Breast epithelium (tissue), 3 donors: ENCODE measurements around the gene CAPN11.

ENCODE experiments used
- POLR2A ChIP-seq: fragments of 450-650 bp; IDR thresholded peaks from one replicate; pipeline ENCODE4 v1.6.1; 2016; ENCODE audit warnings: antibody characterized with exemption, mild to moderate bottlenecking, moderate library complexity
- POLR2AphosphoS5 ChIP-seq, 3 donors: sonication (generic); formaldehyde crosslinking; IDR thresholded peaks; one replicate each; pipeline ENCODE4 v1.6.1; 2017; ENCODE audit warnings: antibody characterized with exemption in 3 of 3
- TF ChIP-seq, protein P1 (sequence below), 3 donors: fragments of 450-650 bp; IDR thresholded peaks; one replicate each; pipeline ENCODE4 v1.5.1; 2016 to 2017; ENCODE audit warnings: antibody characterized with exemption in 3 of 3, mild to moderate bottlenecking in 3 of 3, moderate library complexity in 3 of 3

DNA sequence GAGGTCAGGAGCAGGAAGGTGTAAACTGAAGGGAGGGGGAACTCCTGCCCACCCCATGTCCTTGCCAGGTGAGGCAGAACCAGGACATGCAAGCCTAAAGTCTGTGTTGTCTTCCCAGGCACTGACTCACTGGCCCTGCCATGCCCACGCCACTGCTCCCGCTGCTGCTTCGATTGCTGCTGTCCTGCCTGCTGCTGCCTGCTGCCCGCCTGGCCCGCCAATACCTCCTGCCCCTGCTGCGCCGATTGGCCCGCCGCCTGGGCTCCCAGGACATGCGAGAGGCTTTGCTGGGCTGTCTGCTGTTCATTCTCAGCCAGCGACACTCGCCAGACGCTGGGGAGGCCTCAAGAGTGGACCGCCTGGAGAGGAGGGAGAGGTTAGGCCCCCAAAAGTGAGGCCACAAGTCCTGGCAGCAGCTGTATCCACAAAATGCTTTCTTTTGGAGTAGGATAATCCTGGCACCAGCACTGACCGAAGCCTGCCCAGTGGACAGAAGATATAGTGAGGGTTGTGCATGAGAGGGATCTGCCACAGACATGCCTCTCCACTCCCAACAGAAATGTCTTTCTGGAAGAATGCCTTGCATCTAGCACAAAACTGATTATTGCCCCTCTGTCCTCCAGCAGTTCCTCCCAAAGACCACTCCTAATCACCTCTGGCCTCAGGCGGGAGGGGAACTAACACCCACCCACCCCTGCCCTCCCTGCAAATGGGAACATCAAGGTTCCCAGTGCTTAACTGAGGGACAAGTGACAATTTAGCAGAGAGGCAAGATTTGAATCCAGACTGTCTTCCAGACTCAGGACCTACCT is 58.9 kb downstream of the CAPN11 start:
- TF ChIP-seq, protein P1, sequence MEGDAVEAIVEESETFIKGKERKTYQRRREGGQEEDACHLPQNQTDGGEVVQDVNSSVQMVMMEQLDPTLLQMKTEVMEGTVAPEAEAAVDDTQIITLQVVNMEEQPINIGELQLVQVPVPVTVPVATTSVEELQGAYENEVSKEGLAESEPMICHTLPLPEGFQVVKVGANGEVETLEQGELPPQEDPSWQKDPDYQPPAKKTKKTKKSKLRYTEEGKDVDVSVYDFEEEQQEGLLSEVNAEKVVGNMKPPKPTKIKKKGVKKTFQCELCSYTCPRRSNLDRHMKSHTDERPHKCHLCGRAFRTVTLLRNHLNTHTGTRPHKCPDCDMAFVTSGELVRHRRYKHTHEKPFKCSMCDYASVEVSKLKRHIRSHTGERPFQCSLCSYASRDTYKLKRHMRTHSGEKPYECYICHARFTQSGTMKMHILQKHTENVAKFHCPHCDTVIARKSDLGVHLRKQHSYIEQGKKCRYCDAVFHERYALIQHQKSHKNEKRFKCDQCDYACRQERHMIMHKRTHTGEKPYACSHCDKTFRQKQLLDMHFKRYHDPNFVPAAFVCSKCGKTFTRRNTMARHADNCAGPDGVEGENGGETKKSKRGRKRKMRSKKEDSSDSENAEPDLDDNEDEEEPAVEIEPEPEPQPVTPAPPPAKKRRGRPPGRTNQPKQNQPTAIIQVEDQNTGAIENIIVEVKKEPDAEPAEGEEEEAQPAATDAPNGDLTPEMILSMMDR (IDR thresholded peaks at IDR 0.05), result no peak
- TF ChIP-seq POLR2A, result no peak
- TF ChIP-seq POLR2AphosphoS5 (IDR thresholded peaks at IDR 0.05), result no peak
